Mesendoderm (in vitro differentiated cells): ENCODE results near the gene SLIT3.

ENCODE experiments used
- DNase-seq: peaks from one replicate; pipeline ENCODE4 v3.0.0; 2013
- H2AK5ac ChIP-seq: 2 replicates; pipeline ENCODE4 v1.6.1; 2013; ENCODE audit warnings: low read length, inconsistent platforms
- H2BK120ac ChIP-seq: 2 replicates; pipeline ENCODE4 v1.6.1; 2013; ENCODE audit warnings: low read depth, mild to moderate bottlenecking, low read length, moderate library complexity, mixed read lengths
- H2BK15ac ChIP-seq: replicated peaks from 2 replicates; pipeline ENCODE4 v1.6.1; 2013; ENCODE audit warnings: low read depth, mild to moderate bottlenecking, moderate library complexity
- H2BK5ac ChIP-seq: 2 replicates; pipeline ENCODE4 v1.6.1; 2013; ENCODE audit warnings: low read length, inconsistent platforms
- H3K18ac ChIP-seq: 2 replicates; pipeline ENCODE4 v1.6.1; 2013; ENCODE audit warnings: mild to moderate bottlenecking, low read length, mixed read lengths
- H3K23ac ChIP-seq: one replicate; pipeline ENCODE4 v1.6.1; 2013; ENCODE audit warnings: low read length
- H3K27ac ChIP-seq: 2 replicates; pipeline ENCODE4 v1.5.1; 2013; ENCODE audit warnings: low read depth, mild to moderate bottlenecking, inconsistent platforms, low read length, moderate library complexity
- H3K27me3 ChIP-seq: 2 replicates; pipeline ENCODE4 v1.6.1; 2013; ENCODE audit warnings: low read length, control low read depth, mild to moderate bottlenecking, inconsistent platforms; ENCODE audit not compliant: insufficient read depth, poor library complexity
- H3K36me3 ChIP-seq: 2 replicates; pipeline ENCODE4 v1.6.1; 2013; ENCODE audit warnings: low read length, inconsistent platforms; ENCODE audit not compliant: control insufficient read depth, insufficient read depth
- H3K4ac ChIP-seq: one replicate; pipeline ENCODE4 v1.6.1; 2013; ENCODE audit warnings: low read depth, mild to moderate bottlenecking, low read length, moderate library complexity
- H3K4me1 ChIP-seq: 2 replicates; pipeline ENCODE4 v1.6.1; 2013; ENCODE audit warnings: low read depth, low read length, inconsistent platforms; ENCODE audit not compliant: control insufficient read depth
- H3K4me2 ChIP-seq: 2 replicates; pipeline ENCODE4 v1.6.1; 2013; ENCODE audit warnings: low read length
- H3K4me3 ChIP-seq: 2 replicates; pipeline ENCODE4 v1.5.1; 2013; ENCODE audit warnings: mild to moderate bottlenecking, low read length
- H3K56ac ChIP-seq: one replicate; pipeline ENCODE4 v1.6.1; 2013; ENCODE audit warnings: low read length
- H3K79me1 ChIP-seq: 2 replicates; pipeline ENCODE4 v1.6.1; 2013; ENCODE audit warnings: low read length, inconsistent platforms
- H3K79me2 ChIP-seq: 2 replicates; pipeline ENCODE4 v1.6.1; 2013; ENCODE audit warnings: mild to moderate bottlenecking, low read length; ENCODE audit not compliant: control insufficient read depth, insufficient read depth
- H3K9ac ChIP-seq: 2 replicates; pipeline ENCODE4 v1.6.1; 2013; ENCODE audit warnings: low read length, inconsistent platforms
- H4K5ac ChIP-seq: one replicate; pipeline ENCODE4 v1.6.1; 2013; ENCODE audit warnings: low read length
- H4K8ac ChIP-seq: one replicate; pipeline ENCODE4 v1.6.1; 2013; ENCODE audit warnings: low read depth, mild to moderate bottlenecking, control low read depth, low read length, moderate library complexity
- WGBS: extraction: QIAGEN DNeasy Blood & Tissue Kit; methylation state at CpG from one replicate; pipeline ENCODE4 v1.1.7; 2013; ENCODE audit warnings: low lambda C conversion rate, missing lambda C conversion rate; ENCODE audit not compliant: insufficient coverage; ENCODE audit errors: extremely low coverage; 5-methylcytosine and 5-hydroxymethylcytosine counted together

The SLIT3 gene

GRCh38 chr5:169099801-169100734 lies 200.9 kb downstream of the SLIT3 start:
- Histone ChIP-seq H3K79me1 (no peaks in the 10 kb centered on the region), H2BK5ac (no peak overlapping the region), H3K18ac (no peak overlapping the region), H2AK5ac (no peak overlapping the region), H4K8ac (no peak overlapping the region), H2BK120ac (no peak overlapping the region), H3K4me2 (no peak overlapping the region), H3K23ac (no peak overlapping the region), H3K4me3 (no peak overlapping the region), H3K36me3 (no peaks in the 10 kb centered on the region), H3K27me3 (no peaks in the 10 kb centered on the region), H3K4ac (no peak overlapping the region), H3K56ac (no peak overlapping the region), H3K79me2 (no peaks in the 10 kb centered on the region), H3K27ac (no peak overlapping the region), H4K5ac (no peak overlapping the region), H3K4me1 (no peaks in the 10 kb centered on the region), H2BK15ac (no peak overlapping the region), H3K9ac (no peak overlapping the region)
- WGBS, result no CpG with 5 or more reads among the region's 10 CpGs
- no peak for DNase-seq

- Histone ChIP-seq H3K79me2 (no peaks in the 10 kb centered on the region), H2BK5ac (no peak overlapping the region), H3K23ac (no peak overlapping the region), H3K27ac (no peak overlapping the region), H3K9ac (no peak overlapping the region), H3K56ac (no peak overlapping the region), H2BK120ac (no peak overlapping the region), H3K4me2 (no peak overlapping the region), H3K79me1 (no peaks in the 10 kb centered on the region), H3K18ac (no peak overlapping the region), H3K36me3 (no peaks in the 10 kb centered on the region), H4K5ac (no peak overlapping the region), H3K27me3 (no peaks in the 10 kb centered on the region), H3K4me3 (no peak overlapping the region), H3K4ac (no peak overlapping the region), H4K8ac (no peak overlapping the region), H3K4me1 (no peaks in the 10 kb centered on the region), H2AK5ac (no peak overlapping the region), H2BK15ac (no peak overlapping the region)
- no CpG with 5 or more reads among the region's 12 CpGs for WGBS
- no peak for DNase-seq
Observed at GRCh38 chr5:169098331-169099121, 202.4 kb downstream of the SLIT3 start.

- Histone ChIP-seq H3K9ac (no peak overlapping the region), H3K27me3 (no peaks in the 10 kb centered on the region), H2BK120ac (no peak overlapping the region), H4K8ac (no peak overlapping the region), H3K79me1 (no peaks in the 10 kb centered on the region), H3K18ac (no peak overlapping the region), H2BK5ac (no peak overlapping the region), H3K27ac (no peak overlapping the region), H3K79me2 (no peaks in the 10 kb centered on the region), H4K5ac (no peak overlapping the region), H3K56ac (no peak overlapping the region), H3K36me3 (no peaks in the 10 kb centered on the region), H2AK5ac (no peak overlapping the region), H3K23ac (no peak overlapping the region), H3K4me3 (no peak overlapping the region), H3K4ac (no peak overlapping the region), H2BK15ac (no peak overlapping the region), H3K4me1 (no peaks in the 10 kb centered on the region), H3K4me2 (no peak overlapping the region)
- no peak for DNase-seq
- WGBS, result no CpG with 5 or more reads among the region's 10 CpGs
Observed at GRCh38 chr5:169097374-169098326, 203.3 kb downstream of the SLIT3 start.

GRCh38 chr5:169095976-169096375 lies 205.0 kb downstream of the SLIT3 start:
- Histone ChIP-seq H3K27me3 (no peaks in the 10 kb centered on the region), H3K4me2 (no peak overlapping the region), H3K56ac (no peak overlapping the region), H2BK120ac (no peak overlapping the region), H3K9ac (no peak overlapping the region), H2BK15ac (no peak overlapping the region), H3K18ac (no peak overlapping the region), H4K8ac (no peak overlapping the region), H3K27ac (no peak overlapping the region), H3K4me3 (no peak overlapping the region), H2BK5ac (no peak overlapping the region), H3K79me1 (no peaks in the 10 kb centered on the region), H3K79me2 (no peaks in the 10 kb centered on the region), H2AK5ac (no peak overlapping the region), H3K4me1 (no peaks in the 10 kb centered on the region), H3K36me3 (no peaks in the 10 kb centered on the region), H3K4ac (no peak overlapping the region), H4K5ac (no peak overlapping the region), H3K23ac (no peak overlapping the region)
- DNase-seq, result no peak
- WGBS, result no CpG with 5 or more reads among the region's 1 CpG

- no peak overlapping the region for H3K4me2 ChIP-seq
Observed at GRCh38 chr5:169095410-169095960, 205.5 kb downstream of the SLIT3 start.

More at GRCh38 chr5:169095410-169095960, 205.5 kb downstream of the SLIT3 start:
- WGBS, result no CpG with 5 or more reads among the region's 4 CpGs
- no peak for DNase-seq
- no peak overlapping the region for H3K56ac ChIP-seq
- no peak overlapping the region for H3K27ac ChIP-seq
- no peak overlapping the region for H3K4ac ChIP-seq
- no peak overlapping the region for H3K18ac ChIP-seq
- no peak overlapping the region for H2BK120ac ChIP-seq
- no peaks in the 10 kb centered on the region for H3K4me1 ChIP-seq
- H4K8ac ChIP-seq, result no peak overlapping the region
- no peaks in the 10 kb centered on the region for H3K36me3 ChIP-seq
- H3K9ac ChIP-seq, result no peak overlapping the region
- H2BK5ac ChIP-seq, result no peak overlapping the region
- H3K79me2 ChIP-seq, result no peaks in the 10 kb centered on the region
- H3K79me1 ChIP-seq, result no peaks in the 10 kb centered on the region
- no peak overlapping the region for H2AK5ac ChIP-seq
- no peak overlapping the region for H4K5ac ChIP-seq
- no peak overlapping the region for H3K4me3 ChIP-seq
- no peak overlapping the region for H2BK15ac ChIP-seq
- no peaks in the 10 kb centered on the region for H3K27me3 ChIP-seq
- no peak overlapping the region for H3K23ac ChIP-seq
